Stomach (tissue), 9 donors: ENCODE data around the gene SLC35F6. TPM values are rescaled to one million over a fixed set of nuclear protein-coding genes. Genes with fewer than 3 reads are reported as not detected.
"Not testable (repeated sequence)": the region's sequence is repeated elsewhere in the genome, so short reads cannot be mapped to it uniquely, and the experiment has no call there.

Source experiments
- DNase-seq, 2 donors: peaks; one replicate each; pipeline versions ENCODE4 v3.0.0 to v3.0.0-alpha.2; 2013 to 2019
- H3K27ac ChIP-seq, 5 donors: fragments of 200-600 bp in 4 of 5; sonication (generic) in 4 of 5; one replicate each; pipeline ENCODE4 v1.5.1; 2013 to 2019; ENCODE audit warnings: mild to moderate bottlenecking in 1 of 5, moderate library complexity in 1 of 5
- H3K27me3 ChIP-seq, 3 donors: fragments of 200-600 bp; sonication (generic); one replicate each; pipeline ENCODE4 v1.5.1; 2017 to 2019; ENCODE audit warnings: mixed run types in 1 of 3
- H3K36me3 ChIP-seq, 4 donors: fragments of 200-600 bp; sonication (generic); 1 replicate in 3 of 4; 2 replicates in 1 of 4; pipeline ENCODE4 v1.5.1; 2016 to 2019
- H3K4me1 ChIP-seq, 4 donors: fragments of 200-600 bp; sonication (generic); one replicate each; pipeline ENCODE4 v1.5.1; 2016 to 2019
- H3K4me3 ChIP-seq, 4 donors: fragments of 200-600 bp; sonication (generic) in 3 of 4; one replicate each; pipeline ENCODE4 v1.5.1; 2016 to 2019; ENCODE audit warnings: mild to moderate bottlenecking in 1 of 4
- H3K9me3 ChIP-seq, 4 donors: fragments of 200-600 bp; sonication (generic); one replicate each; pipeline ENCODE4 v1.5.1; 2016 to 2019
- EP300 ChIP-seq: sonication (generic); formaldehyde crosslinking; IDR thresholded peaks from one replicate; pipeline ENCODE4 v1.6.1; 2017; ENCODE audit warnings: antibody characterized with exemption
- POLR2A ChIP-seq, 4 donors: fragments of 450-650 bp; IDR thresholded peaks; one replicate each; pipeline ENCODE4 v1.6.1; 2016; ENCODE audit warnings: antibody characterized with exemption in 4 of 4, control low read depth in 2 of 4, mild to moderate bottlenecking in 1 of 4, moderate library complexity in 1 of 4
- POLR2AphosphoS5 ChIP-seq, 3 donors: sonication (generic); formaldehyde crosslinking; IDR thresholded peaks; one replicate each; pipeline ENCODE4 v1.6.1; 2016; ENCODE audit warnings: antibody characterized with exemption in 3 of 3
- WGBS, 5 donors: extraction: QIAGEN DNeasy Blood & Tissue Kit in 3 of 5; methylation state at CpG; one replicate each; pipeline versions ENCODE4 v1.1.5 to v1.1.7; 2013 to 2018; 5-methylcytosine and 5-hydroxymethylcytosine counted together
- intact Hi-C: fragments of 100-400 bp; cut with DNase I; formaldehyde crosslinking; loops from one replicate; pipeline ENCODE4 v1.15.1; 2023; ENCODE audit warnings: low total_unique reads
- polyA plus RNA-seq, 3 donors: library from polyadenylated mRNA; stranded (reverse); fragments of 200-250 nt; gene quantifications; one replicate each; pipeline ENCODE4 v1.2.3, GENCODE V29; 2013
- total RNA-seq, 5 donors: library from RNA; depleted of rRNA; stranded (reverse); fragments of >200 nt; gene quantifications; one replicate each; pipeline versions ENCODE4 v1.1.0 to v1.2.3, GENCODE V29; 2014 to 2016
- TF ChIP-seq, protein P1 (sequence below), 7 experiments: fragments of 450-650 bp in 4 of 7; fragments of 200-600 bp in 3 of 7; sonication (generic) in 3 of 7; IDR thresholded peaks; one replicate each; pipeline ENCODE4 v1.5.1; 2016 to 2019; ENCODE audit warnings: antibody characterized with exemption in 7 of 7, control low read depth in 2 of 7, mild to moderate bottlenecking in 1 of 7
- donor health status: healthy with polysubstance abuse.
- donor health status: Bipolar disorder and iron deficiency.
- donor health status: healthy.

Gene SLC35F6
- total and polyA plus RNA-seq, 8 donors: 4.9 to 40.9 (median 12.9) TPM

DNA sequence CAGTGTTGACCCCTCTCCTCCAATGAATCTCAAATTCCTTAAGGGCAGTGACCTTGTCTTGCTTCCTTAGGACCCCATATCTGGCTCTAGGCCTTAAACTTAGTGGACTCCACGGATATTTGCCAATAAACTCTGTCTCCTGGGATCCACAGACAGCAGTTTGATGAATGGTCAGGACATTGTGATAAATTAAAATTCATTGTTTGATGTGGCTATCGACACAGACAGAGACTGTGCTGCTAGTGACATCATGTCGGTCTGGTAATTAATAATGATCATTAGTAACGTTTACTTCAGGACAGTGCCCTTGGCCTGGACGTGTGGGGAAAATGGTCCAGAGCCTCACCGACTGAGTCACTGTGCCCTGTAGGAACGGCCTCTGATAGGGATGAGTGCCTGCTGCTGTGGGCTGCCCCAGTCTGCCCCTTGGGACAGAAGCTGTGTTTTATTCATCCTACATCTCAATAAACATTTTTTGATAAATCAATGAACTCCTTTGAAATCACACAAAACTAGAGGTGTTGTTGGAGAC is 5.2 kb upstream of the SLC35F6 start:
- WGBS, 5 donors: 79 to 91% (median 86%) methylated on average over 7 of the region's 7 CpGs
- intact Hi-C loops: no loop called here
- Histone ChIP-seq H3K27me3 (no peaks in the 10 kb centered on the region), H3K4me3 (no peak overlapping the region), H3K36me3 (no peaks in the 10 kb centered on the region), H3K4me1 (peaks cover 5 to 20% (median 15%) of the 10 kb centered on the region in 4 donors), H3K27ac (peak overlapping the region in 1 of 5 donors; percentile 59), H3K9me3 (no peaks in the 10 kb centered on the region)
- TF ChIP-seq, protein P1, sequence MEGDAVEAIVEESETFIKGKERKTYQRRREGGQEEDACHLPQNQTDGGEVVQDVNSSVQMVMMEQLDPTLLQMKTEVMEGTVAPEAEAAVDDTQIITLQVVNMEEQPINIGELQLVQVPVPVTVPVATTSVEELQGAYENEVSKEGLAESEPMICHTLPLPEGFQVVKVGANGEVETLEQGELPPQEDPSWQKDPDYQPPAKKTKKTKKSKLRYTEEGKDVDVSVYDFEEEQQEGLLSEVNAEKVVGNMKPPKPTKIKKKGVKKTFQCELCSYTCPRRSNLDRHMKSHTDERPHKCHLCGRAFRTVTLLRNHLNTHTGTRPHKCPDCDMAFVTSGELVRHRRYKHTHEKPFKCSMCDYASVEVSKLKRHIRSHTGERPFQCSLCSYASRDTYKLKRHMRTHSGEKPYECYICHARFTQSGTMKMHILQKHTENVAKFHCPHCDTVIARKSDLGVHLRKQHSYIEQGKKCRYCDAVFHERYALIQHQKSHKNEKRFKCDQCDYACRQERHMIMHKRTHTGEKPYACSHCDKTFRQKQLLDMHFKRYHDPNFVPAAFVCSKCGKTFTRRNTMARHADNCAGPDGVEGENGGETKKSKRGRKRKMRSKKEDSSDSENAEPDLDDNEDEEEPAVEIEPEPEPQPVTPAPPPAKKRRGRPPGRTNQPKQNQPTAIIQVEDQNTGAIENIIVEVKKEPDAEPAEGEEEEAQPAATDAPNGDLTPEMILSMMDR (IDR thresholded peaks at IDR 0.05): no peak
- TF ChIP-seq POLR2AphosphoS5 (IDR thresholded peaks at IDR 0.05) (no peak), POLR2A (IDR thresholded peaks at IDR 0.05) (no peak), EP300 (no peak)
- DNase-seq: no peak

DNA sequence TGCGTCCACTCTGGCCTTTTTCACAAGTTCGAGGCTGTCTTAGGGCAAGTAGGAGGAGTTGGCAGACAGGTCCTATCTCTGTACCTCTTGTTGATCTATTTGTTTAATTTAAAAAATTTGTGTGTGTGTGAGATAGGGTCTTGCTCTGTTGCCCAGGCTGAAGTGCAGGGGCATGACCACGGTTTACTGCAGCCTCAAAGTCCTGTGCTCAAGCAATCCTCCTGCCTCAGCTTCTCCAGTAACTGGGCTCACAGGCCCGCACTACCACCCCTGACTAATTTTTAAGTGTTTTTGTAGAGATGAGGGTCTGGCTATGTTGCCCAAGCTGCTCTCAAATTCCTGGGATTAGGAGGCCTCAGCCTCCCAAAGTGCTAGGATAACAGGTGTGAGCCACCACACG is 4.2 kb upstream of the SLC35F6 start:
- TF ChIP-seq EP300 (no peak), POLR2A (IDR thresholded peaks at IDR 0.05) (no peak), POLR2AphosphoS5 (IDR thresholded peaks at IDR 0.05) (no peak)
- TF ChIP-seq, protein P1 (IDR thresholded peaks at IDR 0.05): no peak
- Histone ChIP-seq H3K36me3 (no peaks in the 10 kb centered on the region), H3K4me1 (peaks cover 5 to 23% (median 19%) of the 10 kb centered on the region in 4 donors), H3K27me3 (no peaks in the 10 kb centered on the region), H3K9me3 (no peaks in the 10 kb centered on the region), H3K27ac (no peak overlapping the region), H3K4me3 (no peak overlapping the region)
- no peak for DNase-seq
- intact Hi-C loops: no loop called here
- 92 to 95% (median 92%) methylated on average over 5 of the region's 5 CpGs for WGBS, 5 donors

GRCh38 chr2:26760991-26761390 is 3.1 kb upstream of the SLC35F6 start:
- WGBS, 5 donors: 71 to 78% (median 71%) methylated on average over 10 of the region's 10 CpGs

DNA sequence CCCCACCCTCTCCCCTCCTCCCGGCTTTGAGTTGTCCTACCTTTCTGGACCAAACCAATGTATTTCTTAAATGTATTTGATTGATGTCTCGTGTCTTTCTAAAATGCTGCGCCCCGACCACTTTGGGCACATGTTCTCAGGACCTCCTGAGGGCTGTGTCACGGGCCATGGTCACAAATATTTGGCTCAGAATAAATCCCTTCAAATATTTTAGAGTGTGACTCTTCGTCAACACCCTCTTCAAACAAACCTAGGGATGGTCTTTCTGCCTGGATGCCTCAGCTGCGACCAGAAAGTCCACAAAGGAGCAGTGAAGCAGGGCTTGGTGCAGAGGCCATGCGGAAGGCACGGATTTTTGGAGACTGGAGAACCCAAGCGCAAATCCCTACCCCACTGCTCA is 1.1 kb upstream of the SLC35F6 start:
- intact Hi-C loops: no loop called here
- Histone ChIP-seq H3K27me3 (no peaks in the 10 kb centered on the region), H3K27ac (no peak overlapping the region), H3K4me1 (peaks cover 13 to 51% (median 46%) of the 10 kb centered on the region in 4 donors), H3K9me3 (no peaks in the 10 kb centered on the region), H3K36me3 (no peaks in the 10 kb centered on the region), H3K4me3 (no peak overlapping the region)
- TF ChIP-seq POLR2AphosphoS5 (IDR thresholded peaks at IDR 0.05) (no peak), EP300 (no peak), POLR2A (IDR thresholded peaks at IDR 0.05) (no peak)
- TF ChIP-seq, protein P1 (IDR thresholded peaks at IDR 0.05): no peak
- DNase-seq: no peak
- WGBS, 5 donors: 88 to 93% (median 90%) methylated on average over 10 of the region's 10 CpGs

More at GRCh38 chr2:26760991-26761390, 3.1 kb upstream of the SLC35F6 start:
- H3K27ac ChIP-seq, DNase-seq, H3K4me3 ChIP-seq, H3K9me3 ChIP-seq, H3K36me3 ChIP-seq, H3K27me3 ChIP-seq, intact Hi-C loops: not testable (repeated sequence)
- peaks cover 13 to 35% (median 30%) of the 10 kb centered on the region in 4 donors for H3K4me1 ChIP-seq

GRCh38 chr2:26764906-26765305 is 822 bp downstream of the SLC35F6 start:
- DNase-seq: no peak
- Histone ChIP-seq H3K4me3 (peak overlapping the region; percentile 78 to 92 (median 88)), H3K27me3 (no peaks in the 10 kb centered on the region), H3K9me3 (no peaks in the 10 kb centered on the region), H3K4me1 (peaks cover 21 to 63% (median 56%) of the 10 kb centered on the region in 4 donors), H3K36me3 (no peaks in the 10 kb centered on the region), H3K27ac (peak overlapping the region; percentile 90 to 94 (median 92))
- WGBS, 5 donors: 6 to 32% (median 15%) methylated on average over 3 of the region's 3 CpGs
- TF ChIP-seq EP300: no peak
- TF ChIP-seq, protein P1 (IDR thresholded peaks at IDR 0.05): no peak
- no peak for TF ChIP-seq POLR2AphosphoS5 (IDR thresholded peaks at IDR 0.05)
- no peak for TF ChIP-seq POLR2A (IDR thresholded peaks at IDR 0.05)
- intact Hi-C loops: no loop called here
